H9 (cell line): ENCODE data around the gene RAB17. TPM values are rescaled to one million over a fixed set of nuclear protein-coding genes. Genes with fewer than 3 reads are reported as not detected.

Experiments used
- DNase-seq: peaks from one replicate; pipeline ENCODE4 v3.0.0-alpha.2; 2017
- H2AFZ ChIP-seq: one replicate; pipeline ENCODE4 v1.6.1; 2013; ENCODE audit warnings: mild to moderate bottlenecking, low read length, control low read depth, moderate library complexity
- H2AK5ac ChIP-seq: 2 replicates; pipeline ENCODE4 v1.6.1; 2013; ENCODE audit warnings: low read length, control low read depth, mixed read lengths; ENCODE audit not compliant: insufficient read length
- H2BK120ac ChIP-seq: one replicate; pipeline ENCODE4 v1.6.1; 2013; ENCODE audit warnings: low read depth, mild to moderate bottlenecking, low read length, control low read depth, inconsistent platforms; ENCODE audit not compliant: poor library complexity, severe bottlenecking
- H2BK12ac ChIP-seq: 2 replicates; pipeline ENCODE4 v1.6.1; 2013; ENCODE audit warnings: low read length, control low read depth, mixed read lengths, low read depth; ENCODE audit not compliant: insufficient read length
- H2BK15ac ChIP-seq: 2 replicates; pipeline ENCODE4 v1.6.1; 2013; ENCODE audit warnings: low read depth, low read length, control low read depth
- H2BK20ac ChIP-seq: one replicate; pipeline ENCODE4 v1.6.1; 2013; ENCODE audit warnings: low read depth, mild to moderate bottlenecking, low read length, control low read depth, inconsistent platforms; ENCODE audit not compliant: poor library complexity, severe bottlenecking
- H2BK5ac ChIP-seq: 2 replicates; pipeline ENCODE4 v1.6.1; 2013; ENCODE audit warnings: low read length, control low read depth, mixed read lengths; ENCODE audit not compliant: insufficient read length
- H3K14ac ChIP-seq: 2 replicates; pipeline ENCODE4 v1.6.1; 2013; ENCODE audit warnings: low read length, control low read depth; ENCODE audit not compliant: insufficient read depth
- H3K18ac ChIP-seq: 2 replicates; pipeline ENCODE4 v1.6.1; 2013; ENCODE audit warnings: low read depth, mild to moderate bottlenecking, mixed read lengths, low read length, control low read depth; ENCODE audit not compliant: insufficient read length
- H3K23ac ChIP-seq: 2 replicates; pipeline ENCODE4 v1.6.1; 2013; ENCODE audit warnings: low read length, control low read depth, mixed read lengths, low read depth; ENCODE audit not compliant: insufficient read length
- H3K23me2 ChIP-seq: 2 replicates; pipeline ENCODE4 v1.6.1; 2013; ENCODE audit warnings: low read depth, mild to moderate bottlenecking, mixed read lengths, low read length, control low read depth; ENCODE audit not compliant: insufficient read length, poor library complexity, severe bottlenecking
- H3K27ac ChIP-seq: 2 replicates; pipeline ENCODE4 v1.5.1; 2013; ENCODE audit warnings: low read length, control low read depth, mixed read lengths, low read depth; ENCODE audit not compliant: insufficient read length
- H3K27me3 ChIP-seq: 2 replicates; pipeline ENCODE4 v1.6.1; 2013; ENCODE audit warnings: low read length, control low read depth, inconsistent platforms; ENCODE audit not compliant: insufficient read depth
- H3K4ac ChIP-seq: 2 replicates; pipeline ENCODE4 v1.6.1; 2013; ENCODE audit warnings: low read depth, mild to moderate bottlenecking, control low read depth, inconsistent platforms, low read length, moderate library complexity
- H3K4me1 ChIP-seq: 2 replicates; pipeline ENCODE4 v1.6.1; 2013; ENCODE audit warnings: low read length, control low read depth, inconsistent platforms; ENCODE audit not compliant: insufficient read depth
- H3K4me2 ChIP-seq: 2 replicates; pipeline ENCODE4 v1.6.1; 2013; ENCODE audit warnings: low read length, control low read depth, mixed read lengths; ENCODE audit not compliant: insufficient read length, insufficient read depth
- H3K56ac ChIP-seq: 2 replicates; pipeline ENCODE4 v1.6.1; 2013; ENCODE audit warnings: low read depth, mild to moderate bottlenecking, mixed read lengths, low read length, control low read depth; ENCODE audit not compliant: insufficient read length
- H3K79me1 ChIP-seq: 2 replicates; pipeline ENCODE4 v1.6.1; 2013; ENCODE audit warnings: low read depth, mild to moderate bottlenecking, moderate library complexity, low read length, control low read depth, inconsistent platforms; ENCODE audit not compliant: insufficient read depth, poor library complexity, severe bottlenecking
- H3K79me2 ChIP-seq: 2 replicates; pipeline ENCODE4 v1.6.1; 2013; ENCODE audit warnings: low read length, control low read depth, inconsistent platforms; ENCODE audit not compliant: insufficient read depth
- H3K9ac ChIP-seq: 2 replicates; pipeline ENCODE4 v1.6.1; 2013; ENCODE audit warnings: low read length, control low read depth, mixed read lengths; ENCODE audit not compliant: insufficient read length; ENCODE audit errors: extremely low read depth
- H3K9me3 ChIP-seq: one replicate; pipeline ENCODE4 v1.6.1; 2013; ENCODE audit warnings: low read depth, low read length, inconsistent platforms; ENCODE audit not compliant: control insufficient read depth
- H3T11ph ChIP-seq: one replicate; pipeline ENCODE4 v1.6.1; 2013; ENCODE audit warnings: mild to moderate bottlenecking, low read length, control low read depth, inconsistent platforms
- H4K20me1 ChIP-seq: one replicate; pipeline ENCODE4 v1.6.1; 2013; ENCODE audit not compliant: control insufficient read depth, insufficient read length, insufficient read depth
- H4K5ac ChIP-seq: 2 replicates; pipeline ENCODE4 v1.6.1; 2013; ENCODE audit warnings: low read depth, mild to moderate bottlenecking, mixed read lengths, low read length, control low read depth; ENCODE audit not compliant: insufficient read length
- H4K8ac ChIP-seq: replicated peaks from 2 replicates; pipeline ENCODE4 v1.6.1; 2013; ENCODE audit warnings: low read length, control low read depth, mixed read lengths, low read depth; ENCODE audit not compliant: insufficient read length
- H4K91ac ChIP-seq: 2 replicates; pipeline ENCODE4 v1.6.1; 2013; ENCODE audit warnings: low read depth, mild to moderate bottlenecking, moderate library complexity, mixed read lengths, low read length, control low read depth; ENCODE audit not compliant: insufficient read length
- H3K27ac Mint-ChIP-seq, 3 experiments: 2 replicates in 2 of 3; 3 replicates in 1 of 3; pipeline ENCODE4 v1.8.0; 2020 to 2021; ENCODE audit warnings: mixed read lengths in 3 of 3, mild to moderate bottlenecking in 1 of 3, moderate library complexity in 1 of 3
- H3K27me3 Mint-ChIP-seq: 2 replicates; pipeline ENCODE4 v1.8.0; 2021; ENCODE audit warnings: low read depth, mild to moderate bottlenecking, moderate library complexity, mixed read lengths
- H3K36me3 Mint-ChIP-seq, 3 experiments: 2 replicates in 2 of 3; 3 replicates in 1 of 3; pipeline ENCODE4 v1.8.0; 2020 to 2021; ENCODE audit warnings: low read depth in 3 of 3, mixed read lengths in 3 of 3; ENCODE audit not compliant: insufficient read depth in 1 of 3
- H3K4me1 Mint-ChIP-seq, 2 experiments: 2 replicates each; pipeline ENCODE4 v1.8.0; 2020; ENCODE audit warnings: mixed read lengths in 2 of 2
- H3K4me3 Mint-ChIP-seq, 2 experiments: 2 replicates in 1 of 2; 3 replicates in 1 of 2; pipeline ENCODE4 v1.8.0; 2020 to 2021; ENCODE audit warnings: mild to moderate bottlenecking in 2 of 2, mixed read lengths in 2 of 2, moderate library complexity in 1 of 2
- H3K9me3 Mint-ChIP-seq, 2 experiments: 2 replicates in 1 of 2; 3 replicates in 1 of 2; pipeline ENCODE4 v1.8.0; 2020; ENCODE audit warnings: mild to moderate bottlenecking in 2 of 2, mixed read lengths in 2 of 2, moderate library complexity in 1 of 2
- WGBS: extraction: QIAGEN DNeasy Blood & Tissue Kit; methylation state at CpG from one replicate; pipeline ENCODE4 v1.1.7; 2013; ENCODE audit warnings: missing lambda C conversion rate, low lambda C conversion rate, mixed read lengths; ENCODE audit not compliant: insufficient read length; ENCODE audit errors: extremely low coverage; 5-methylcytosine and 5-hydroxymethylcytosine counted together
- total RNA-seq: library from RNA; stranded (reverse); gene quantifications from 2 replicates; pipeline ENCODE4 v1.2.1, GENCODE V29; 2021
- TF ChIP-seq, protein P1 (sequence below): fragments of 200-600 bp; sonication (generic); conservative IDR thresholded peaks from 3 replicates; pipeline ENCODE4 v1.8.0; 2021; ENCODE audit warnings: antibody characterized with exemption, mild to moderate bottlenecking

The RAB17 gene
- total RNA-seq, 1 experiment from 2014 or later = 31.9 TPM

GRCh38 chr2:237639836-237640220, 49.3 kb upstream of the RAB17 start:
- Histone ChIP-seq H3K4me1 (no peaks in the 10 kb centered on the region), H2AK5ac (no peak overlapping the region), H2AFZ (no peak overlapping the region), H3K4ac (no peak overlapping the region), H3K4me2 (no peak overlapping the region), H3K9ac (no peak overlapping the region), H4K8ac (no peak overlapping the region), H2BK5ac (no peak overlapping the region), H3K23me2 (no peaks in the 10 kb centered on the region), H3K18ac (no peak overlapping the region), H4K20me1 (no peaks in the 10 kb centered on the region), H3T11ph (no peak overlapping the region), H2BK12ac (no peak overlapping the region), H2BK120ac (no peak overlapping the region), H4K91ac (no peak overlapping the region), H4K5ac (no peak overlapping the region), H3K9me3 (no peaks in the 10 kb centered on the region), H3K23ac (no peak overlapping the region), H2BK20ac (no peak overlapping the region), H3K56ac (no peak overlapping the region), H3K79me1 (peaks cover 2% of the 10 kb centered on the region), H3K14ac (no peak overlapping the region), H3K79me2 (no peaks in the 10 kb centered on the region), H2BK15ac (no peak overlapping the region), H3K27ac (no peak overlapping the region), H3K27me3 (no peaks in the 10 kb centered on the region)
- Mint-ChIP-seq H3K27me3 (no peaks in the 10 kb centered on the region; the same call in none of the 2 replicates), H3K36me3 (peaks cover 29 to 38% (median 31%) of the 10 kb centered on the region in 3 experiments), H3K4me1 (peaks cover 0 to 2% of the 10 kb centered on the region in 2 experiments; a peak in 1 of 4 replicates), H3K9me3 (peaks cover 10 to 26% of the 10 kb centered on the region in 2 experiments), H3K4me3 (no peak overlapping the region), H3K27ac (no peak overlapping the region)
- TF ChIP-seq, protein P1, sequence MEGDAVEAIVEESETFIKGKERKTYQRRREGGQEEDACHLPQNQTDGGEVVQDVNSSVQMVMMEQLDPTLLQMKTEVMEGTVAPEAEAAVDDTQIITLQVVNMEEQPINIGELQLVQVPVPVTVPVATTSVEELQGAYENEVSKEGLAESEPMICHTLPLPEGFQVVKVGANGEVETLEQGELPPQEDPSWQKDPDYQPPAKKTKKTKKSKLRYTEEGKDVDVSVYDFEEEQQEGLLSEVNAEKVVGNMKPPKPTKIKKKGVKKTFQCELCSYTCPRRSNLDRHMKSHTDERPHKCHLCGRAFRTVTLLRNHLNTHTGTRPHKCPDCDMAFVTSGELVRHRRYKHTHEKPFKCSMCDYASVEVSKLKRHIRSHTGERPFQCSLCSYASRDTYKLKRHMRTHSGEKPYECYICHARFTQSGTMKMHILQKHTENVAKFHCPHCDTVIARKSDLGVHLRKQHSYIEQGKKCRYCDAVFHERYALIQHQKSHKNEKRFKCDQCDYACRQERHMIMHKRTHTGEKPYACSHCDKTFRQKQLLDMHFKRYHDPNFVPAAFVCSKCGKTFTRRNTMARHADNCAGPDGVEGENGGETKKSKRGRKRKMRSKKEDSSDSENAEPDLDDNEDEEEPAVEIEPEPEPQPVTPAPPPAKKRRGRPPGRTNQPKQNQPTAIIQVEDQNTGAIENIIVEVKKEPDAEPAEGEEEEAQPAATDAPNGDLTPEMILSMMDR = no peak
- WGBS = no CpG with 5 or more reads among the region's 6 CpGs
- no peak for DNase-seq
